K562 (cell line): Measurements from ENCODE around the gene GCDH. TPM values are rescaled to one million over a fixed set of nuclear protein-coding genes. Genes with fewer than 3 reads are reported as not detected.
A peak's percentile ranks its signal among the peaks of the same experiment; 100 is the strongest.

Source experiments
- COPS2 ChIP-seq: fragments of 450-650 bp; conservative IDR thresholded peaks from 2 replicates; pipeline ENCODE4 v1.6.1; 2016; ENCODE audit warnings: mild to moderate bottlenecking, moderate library complexity
- CSDE1 ChIP-seq, 2 experiments: fragments of 450-650 bp; IDR thresholded peaks; 2 replicates each; pipeline ENCODE4 v1.6.1; 2016; ENCODE audit warnings: mild to moderate bottlenecking in 1 of 2
- FOXA1 ChIP-seq: fragments of 450-650 bp; IDR thresholded peaks from 2 replicates; pipeline ENCODE4 v1.6.1; 2016; ENCODE audit warnings: mild to moderate bottlenecking, borderline replicate concordance
- HOMEZ ChIP-seq: fragments of 250-450 bp; sonication (Bioruptor Pico); IDR thresholded peaks from 2 replicates; pipeline ENCODE4 v1.4.0; 2020; ENCODE audit warnings: mild to moderate bottlenecking, moderate library complexity
- NR2F6 ChIP-seq: fragments of 450-650 bp; formaldehyde crosslinking; IDR thresholded peaks from 2 replicates; pipeline ENCODE4 v1.4.0; 2020; ENCODE audit warnings: mild to moderate bottlenecking
- POLR2G ChIP-seq: fragments of 200-400 bp; formaldehyde crosslinking; IDR thresholded peaks from 2 replicates; pipeline ENCODE4 v1.6.1; 2017; ENCODE audit warnings: low read depth, mild to moderate bottlenecking, antibody characterized with exemption, low read length, moderate library complexity
- RUNX1 ChIP-seq: sonication (generic); IDR thresholded peaks from 2 replicates; pipeline ENCODE4 v1.6.1; 2016; ENCODE audit warnings: antibody characterized with exemption, low read depth
- XRCC4 ChIP-seq: IDR thresholded peaks from one replicate; pipeline ENCODE4 v1.6.1; 2011; ENCODE audit not compliant: insufficient read depth, insufficient read length; ENCODE audit errors: extremely low read depth
- ZNF263 ChIP-seq: sonication (generic); formaldehyde crosslinking; IDR thresholded peaks from 2 replicates; pipeline ENCODE4 v1.8.0; 2022; ENCODE audit warnings: mild to moderate bottlenecking, missing genetic modification reagents, borderline replicate concordance
- ZNF41 ChIP-seq: fragments of 250-450 bp; sonication (Bioruptor Pico); conservative IDR thresholded peaks from 2 replicates; pipeline ENCODE4 v1.4.0; 2020; ENCODE audit warnings: mild to moderate bottlenecking
- ZNF668 ChIP-seq: fragments of 250-450 bp; sonication (Bioruptor Pico); IDR thresholded peaks from 2 replicates; pipeline ENCODE4 v1.8.0; 2022; ENCODE audit warnings: mild to moderate bottlenecking, inconsistent platforms
- ZNF75A ChIP-seq: fragments of 450-650 bp; formaldehyde crosslinking; IDR thresholded peaks from 2 replicates; pipeline ENCODE4 v1.4.0; 2020; ENCODE audit warnings: mild to moderate bottlenecking
- polyA plus RNA-seq, 8 experiments: library from polyadenylated mRNA; depleted of rRNA in 4 of 8; stranded (reverse) in 5 of 8; unstranded in 3 of 8; fragments of >200 nt; fragmentation: Nextera tagmentation in 2 of 8; fragmentation: Illumina TruSeq in 1 of 8; extraction: Ambion mirVana in 2 of 8; extraction: Trizol in 1 of 8; gene quantifications; 2 replicates each; pipeline versions ENCODE4 v1.2.1 to v1.2.3, GENCODE V29; 2011 to 2014; ENCODE audit warnings: inconsistent platforms in 1 of 8, missing spikeins in 1 of 8
- total RNA-seq, 7 experiments: library from RNA; depleted of rRNA in 6 of 7; stranded (reverse); fragments of >200 nt in 6 of 7; fragmentation: Illumina TruSeq in 2 of 7; extraction: Trizol in 2 of 7; gene quantifications; 2 replicates each; pipeline versions ENCODE4 v1.2.1 to v1.2.3, GENCODE V29; 2011 to 2021; ENCODE audit warnings: low replicate concordance in 1 of 7
- TF ChIP-seq, protein P1 (sequence below): fragments of 250-450 bp; sonication (Bioruptor Pico); IDR thresholded peaks from 2 replicates; pipeline ENCODE4 v1.8.0; 2022; ENCODE audit warnings: inconsistent platforms, mild to moderate bottlenecking, moderate library complexity, borderline replicate concordance
- TF ChIP-seq, protein P2 (sequence below): fragments of 250-450 bp; sonication (Bioruptor Pico); IDR thresholded peaks from 2 replicates; pipeline ENCODE4 v1.4.0; 2020; ENCODE audit warnings: mild to moderate bottlenecking, moderate library complexity, borderline replicate concordance
- TF ChIP-seq, protein P3 (sequence below): fragments of 250-450 bp; sonication (Bioruptor Pico); IDR thresholded peaks from 2 replicates; pipeline ENCODE4 v1.4.0; 2020

The GCDH gene
- total and polyA plus RNA-seq, 9 of the 15 experiments (the other 6 are each of a cell fraction or from before 2014, with no cell fraction given): 2.9 to 50.8 (median 19.1) TPM

- TF ChIP-seq, protein P1, sequence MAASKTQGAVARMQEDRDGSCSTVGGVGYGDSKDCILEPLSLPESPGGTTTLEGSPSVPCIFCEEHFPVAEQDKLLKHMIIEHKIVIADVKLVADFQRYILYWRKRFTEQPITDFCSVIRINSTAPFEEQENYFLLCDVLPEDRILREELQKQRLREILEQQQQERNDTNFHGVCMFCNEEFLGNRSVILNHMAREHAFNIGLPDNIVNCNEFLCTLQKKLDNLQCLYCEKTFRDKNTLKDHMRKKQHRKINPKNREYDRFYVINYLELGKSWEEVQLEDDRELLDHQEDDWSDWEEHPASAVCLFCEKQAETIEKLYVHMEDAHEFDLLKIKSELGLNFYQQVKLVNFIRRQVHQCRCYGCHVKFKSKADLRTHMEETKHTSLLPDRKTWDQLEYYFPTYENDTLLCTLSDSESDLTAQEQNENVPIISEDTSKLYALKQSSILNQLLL (CRISPR knock-in tag): no peak
- TF ChIP-seq FOXA1: no peak
- TF ChIP-seq, protein P2, sequence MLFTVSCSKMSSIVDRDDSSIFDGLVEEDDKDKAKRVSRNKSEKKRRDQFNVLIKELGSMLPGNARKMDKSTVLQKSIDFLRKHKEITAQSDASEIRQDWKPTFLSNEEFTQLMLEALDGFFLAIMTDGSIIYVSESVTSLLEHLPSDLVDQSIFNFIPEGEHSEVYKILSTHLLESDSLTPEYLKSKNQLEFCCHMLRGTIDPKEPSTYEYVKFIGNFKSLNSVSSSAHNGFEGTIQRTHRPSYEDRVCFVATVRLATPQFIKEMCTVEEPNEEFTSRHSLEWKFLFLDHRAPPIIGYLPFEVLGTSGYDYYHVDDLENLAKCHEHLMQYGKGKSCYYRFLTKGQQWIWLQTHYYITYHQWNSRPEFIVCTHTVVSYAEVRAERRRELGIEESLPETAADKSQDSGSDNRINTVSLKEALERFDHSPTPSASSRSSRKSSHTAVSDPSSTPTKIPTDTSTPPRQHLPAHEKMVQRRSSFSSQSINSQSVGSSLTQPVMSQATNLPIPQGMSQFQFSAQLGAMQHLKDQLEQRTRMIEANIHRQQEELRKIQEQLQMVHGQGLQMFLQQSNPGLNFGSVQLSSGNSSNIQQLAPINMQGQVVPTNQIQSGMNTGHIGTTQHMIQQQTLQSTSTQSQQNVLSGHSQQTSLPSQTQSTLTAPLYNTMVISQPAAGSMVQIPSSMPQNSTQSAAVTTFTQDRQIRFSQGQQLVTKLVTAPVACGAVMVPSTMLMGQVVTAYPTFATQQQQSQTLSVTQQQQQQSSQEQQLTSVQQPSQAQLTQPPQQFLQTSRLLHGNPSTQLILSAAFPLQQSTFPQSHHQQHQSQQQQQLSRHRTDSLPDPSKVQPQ: no peak
- no peak for TF ChIP-seq NR2F6
- peak; percentile 34 for TF ChIP-seq POLR2G
- peak; percentile 20; the same call in 1 of the 2 replicates for TF ChIP-seq ZNF263 (CRISPR knock-in tag)
- TF ChIP-seq, protein P3, sequence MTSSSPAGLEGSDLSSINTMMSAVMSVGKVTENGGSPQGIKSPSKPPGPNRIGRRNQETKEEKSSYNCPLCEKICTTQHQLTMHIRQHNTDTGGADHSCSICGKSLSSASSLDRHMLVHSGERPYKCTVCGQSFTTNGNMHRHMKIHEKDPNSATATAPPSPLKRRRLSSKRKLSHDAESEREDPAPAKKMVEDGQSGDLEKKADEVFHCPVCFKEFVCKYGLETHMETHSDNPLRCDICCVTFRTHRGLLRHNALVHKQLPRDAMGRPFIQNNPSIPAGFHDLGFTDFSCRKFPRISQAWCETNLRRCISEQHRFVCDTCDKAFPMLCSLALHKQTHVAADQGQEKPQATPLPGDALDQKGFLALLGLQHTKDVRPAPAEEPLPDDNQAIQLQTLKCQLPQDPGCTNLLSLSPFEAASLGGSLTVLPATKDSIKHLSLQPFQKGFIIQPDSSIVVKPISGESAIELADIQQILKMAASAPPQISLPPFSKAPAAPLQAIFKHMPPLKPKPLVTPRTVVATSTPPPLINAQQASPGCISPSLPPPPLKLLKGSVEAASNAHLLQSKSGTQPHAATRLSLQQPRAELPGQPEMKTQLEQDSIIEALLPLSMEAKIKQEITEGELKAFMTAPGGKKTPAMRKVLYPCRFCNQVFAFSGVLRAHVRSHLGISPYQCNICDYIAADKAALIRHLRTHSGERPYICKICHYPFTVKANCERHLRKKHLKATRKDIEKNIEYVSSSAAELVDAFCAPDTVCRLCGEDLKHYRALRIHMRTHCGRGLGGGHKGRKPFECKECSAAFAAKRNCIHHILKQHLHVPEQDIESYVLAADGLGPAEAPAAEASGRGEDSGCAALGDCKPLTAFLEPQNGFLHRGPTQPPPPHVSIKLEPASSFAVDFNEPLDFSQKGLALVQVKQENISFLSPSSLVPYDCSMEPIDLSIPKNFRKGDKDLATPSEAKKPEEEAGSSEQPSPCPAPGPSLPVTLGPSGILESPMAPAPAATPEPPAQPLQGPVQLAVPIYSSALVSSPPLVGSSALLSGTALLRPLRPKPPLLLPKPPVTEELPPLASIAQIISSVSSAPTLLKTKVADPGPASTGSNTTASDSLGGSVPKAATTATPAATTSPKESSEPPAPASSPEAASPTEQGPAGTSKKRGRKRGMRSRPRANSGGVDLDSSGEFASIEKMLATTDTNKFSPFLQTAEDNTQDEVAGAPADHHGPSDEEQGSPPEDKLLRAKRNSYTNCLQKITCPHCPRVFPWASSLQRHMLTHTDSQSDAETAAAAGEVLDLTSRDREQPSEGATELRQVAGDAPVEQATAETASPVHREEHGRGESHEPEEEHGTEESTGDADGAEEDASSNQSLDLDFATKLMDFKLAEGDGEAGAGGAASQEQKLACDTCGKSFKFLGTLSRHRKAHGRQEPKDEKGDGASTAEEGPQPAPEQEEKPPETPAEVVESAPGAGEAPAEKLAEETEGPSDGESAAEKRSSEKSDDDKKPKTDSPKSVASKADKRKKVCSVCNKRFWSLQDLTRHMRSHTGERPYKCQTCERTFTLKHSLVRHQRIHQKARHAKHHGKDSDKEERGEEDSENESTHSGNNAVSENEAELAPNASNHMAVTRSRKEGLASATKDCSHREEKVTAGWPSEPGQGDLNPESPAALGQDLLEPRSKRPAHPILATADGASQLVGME (CRISPR knock-in tag): no peak
- no peak for TF ChIP-seq ZNF41 (CRISPR knock-in tag)
- no peak for TF ChIP-seq COPS2
- no peak for TF ChIP-seq ZNF75A
- TF ChIP-seq CSDE1 (IDR thresholded peaks at IDR 0.05): no peak; a peak in 1 of 4 replicates
- TF ChIP-seq HOMEZ (CRISPR knock-in tag): no peak
- no peak for TF ChIP-seq XRCC4
- no peak for TF ChIP-seq ZNF668 (CRISPR knock-in tag)
- TF ChIP-seq RUNX1: peak; percentile 57; the same call in 1 of the 2 replicates
Measured at GRCh38 chr19:12885749-12886650, 5.0 kb upstream of the GCDH start (continued).
